HepG2 (cell line): ENCODE data around the gene COL8A1. TPM values are rescaled to one million over a fixed set of nuclear protein-coding genes. Genes with fewer than 3 reads are reported as not detected.

Experiments
- ATAC-seq: fragments of 200-7000 bp; cut with Tn5 transposase; 3 replicates; pipeline ENCODE4 v1.9.1; 2020; ENCODE audit warnings: mild to moderate bottlenecking, moderate library complexity
- BruUV-seq: library from RNA; stranded (reverse); fragments of 400-500 nt; replicated peaks from 2 replicates; lab custom pipeline; 2021; lab: Mats Ljungman, UMichigan
- CTCF ChIA-PET: fragments of 300-600 bp; formaldehyde crosslinking; extraction: SDS; loops from one replicate; lab custom pipeline; 2021; ENCODE audit warnings: low total read pairs, inconsistent platforms, low intra/inter-chr PET ratio; lab: Yijun Ruan, JAX
- POLR2A ChIA-PET: fragments of 350-600 bp; sonication (Branson Sonifier 250); formaldehyde crosslinking; loops from one replicate; lab custom pipeline; 2020; ENCODE audit warnings: antibody characterized with exemption, inconsistent platforms; lab: Yijun Ruan, JAX
- DNase-seq: peaks from one replicate; pipeline ENCODE4 v3.0.0-alpha.2; 2015; ENCODE audit warnings: low spot score
- FAIRE-seq: peaks from 3 replicates; lab custom pipeline; 2011; peaks lifted over from hg19 to GRCh38; lab: Jason Lieb, UNC
- H2AFZ ChIP-seq: one replicate; pipeline ENCODE4 v1.6.1; 2011; ENCODE audit warnings: low read length, inconsistent platforms
- H3K27ac ChIP-seq: fragments of 300-600 bp; 3 replicates; pipeline ENCODE4 v1.8.0; 2011; ENCODE audit warnings: mixed run types, mild to moderate bottlenecking, mixed read lengths, low read length, inconsistent platforms; ENCODE audit not compliant: insufficient read depth; ENCODE audit errors: extremely low read length
- H3K27me3 ChIP-seq, 2 experiments: fragments of 200-600 bp in 1 of 2; 2 replicates in 1 of 2; 3 replicates in 1 of 2; pipeline versions ENCODE4 v1.6.0 to v1.8.0; 2011; ENCODE audit warnings: low read length in 2 of 2, mild to moderate bottlenecking in 2 of 2, moderate library complexity in 2 of 2, inconsistent platforms in 1 of 2; ENCODE audit not compliant: insufficient read depth in 2 of 2, control insufficient read depth in 1 of 2
- H3K36me3 ChIP-seq, 2 experiments: fragments of 200-600 bp in 1 of 2; replicated peaks in 1 of 2; 2 replicates in 1 of 2; 3 replicates in 1 of 2; pipeline versions ENCODE4 v1.5.1 to v1.8.0; 2011; ENCODE audit warnings: low read length in 2 of 2, inconsistent platforms in 1 of 2; ENCODE audit not compliant: insufficient read depth in 2 of 2, control insufficient read depth in 1 of 2
- H3K4me1 ChIP-seq: 2 replicates; pipeline ENCODE4 v1.5.1; 2012; ENCODE audit warnings: low read length, inconsistent platforms; ENCODE audit not compliant: insufficient read depth
- H3K4me2 ChIP-seq: 2 replicates; pipeline ENCODE4 v1.6.0; 2011; ENCODE audit warnings: low read depth, low read length, inconsistent platforms
- H3K4me3 ChIP-seq, 3 experiments: fragments of 200-600 bp in 1 of 3; sonication (generic), shearing (Covaris generic) in 1 of 3; replicated peaks in 1 of 3; 2 replicates each; pipeline ENCODE4 v1.5.1; 2011 to 2016; ENCODE audit warnings: low read length in 3 of 3, inconsistent platforms in 2 of 3, low read depth in 2 of 3, mild to moderate bottlenecking in 2 of 3, control low read depth in 1 of 3, mixed read lengths in 1 of 3; ENCODE audit not compliant: insufficient read depth in 1 of 3
- H3K79me2 ChIP-seq: one replicate; pipeline ENCODE4 v1.6.1; 2011; ENCODE audit warnings: low read length, inconsistent platforms; ENCODE audit not compliant: insufficient read depth
- H3K9ac ChIP-seq: 2 replicates; pipeline ENCODE4 v1.6.0; 2011; ENCODE audit warnings: mild to moderate bottlenecking, low read depth, low read length, inconsistent platforms; ENCODE audit not compliant: insufficient read depth
- H3K9me3 ChIP-seq: 2 replicates; pipeline ENCODE4 v1.5.1; 2012; ENCODE audit warnings: mild to moderate bottlenecking, low read length
- H4K20me1 ChIP-seq: 2 replicates; pipeline ENCODE4 v1.6.0; 2011; ENCODE audit warnings: inconsistent platforms, mild to moderate bottlenecking, low read length, moderate library complexity; ENCODE audit not compliant: insufficient read depth
- CTCF ChIP-seq: sonication (generic); formaldehyde crosslinking; IDR thresholded peaks from 2 replicates; pipeline ENCODE4 v1.5.0; 2020; ENCODE audit warnings: mild to moderate bottlenecking, missing genetic modification reagents, moderate library complexity
- GFI1 ChIP-seq: sonication (generic); formaldehyde crosslinking; IDR thresholded peaks from 2 replicates; pipeline ENCODE4 v1.5.0; 2020; ENCODE audit warnings: missing genetic modification reagents, mild to moderate bottlenecking, borderline replicate concordance
- NFYB ChIP-seq: sonication (generic); formaldehyde crosslinking; IDR thresholded peaks from 2 replicates; pipeline ENCODE4 v1.4.0; 2020; ENCODE audit warnings: missing genetic modification reagents
- RFXAP ChIP-seq: sonication (generic); formaldehyde crosslinking; IDR thresholded peaks from 2 replicates; pipeline ENCODE4 v1.4.0; 2020; ENCODE audit warnings: missing genetic modification reagents, borderline replicate concordance
- RXRB ChIP-seq: IDR thresholded peaks from 2 replicates; pipeline ENCODE4 v1.6.1; 2016; ENCODE audit warnings: borderline replicate concordance, missing genetic modification reagents, missing compliant biosample characterization
- ZMYM4 ChIP-seq: sonication (generic); formaldehyde crosslinking; IDR thresholded peaks from 2 replicates; pipeline ENCODE4 v1.8.1; 2023; ENCODE audit warnings: mild to moderate bottlenecking, missing genetic modification reagents
- WGBS: methylation state at CpG from one replicate; pipeline ENCODE4 v1.1.6; 2017; ENCODE audit warnings: low lambda C conversion rate; 5-methylcytosine and 5-hydroxymethylcytosine counted together
- in situ Hi-C: cut with HindIII; loops from 2 replicates; pipeline ENCODE4 v1.10.0; 2017; ENCODE audit warnings: low pct_unique_long_range_greater_than_20kb; ENCODE audit not compliant: extremely low pct_ligation_motif_present
- intact Hi-C: fragments of 100-400 bp; cut with micrococcal nuclease; formaldehyde crosslinking; loops from one replicate; pipeline ENCODE4 v1.10.0; 2022; ENCODE audit not compliant: unreplicated experiment
- polyA plus RNA-seq, 8 experiments: library from polyadenylated mRNA; depleted of rRNA in 3 of 8; stranded (reverse) in 7 of 8; unstranded in 1 of 8; fragments of >200 nt; fragmentation: Illumina TruSeq in 4 of 8; extraction: Trizol in 4 of 8; gene quantifications; 2 replicates each; pipeline versions ENCODE4 v1.2.1 to v1.2.3, GENCODE V29; 2011 to 2016; ENCODE audit warnings: low read depth in 4 of 8, missing spikeins in 1 of 8, mixed read lengths in 1 of 8; ENCODE audit not compliant: insufficient read depth in 1 of 8
- total RNA-seq, 5 experiments: library from RNA; depleted of rRNA; stranded (reverse); fragments of >200 nt; fragmentation: Illumina TruSeq; extraction: Trizol; gene quantifications; 2 replicates each; pipeline ENCODE4 v1.2.3, GENCODE V29; 2016; ENCODE audit warnings: low read depth in 1 of 5
- TF ChIP-seq, protein P1 (sequence below): fragments of 450-650 bp; IDR thresholded peaks from 2 replicates; pipeline ENCODE4 v1.6.1; 2017; ENCODE audit warnings: mild to moderate bottlenecking

The COL8A1 gene
- total and polyA plus RNA-seq, 2 of the 13 experiments (the other 11 are each of a cell fraction or from before 2014, with no cell fraction given): not detected

DNA sequence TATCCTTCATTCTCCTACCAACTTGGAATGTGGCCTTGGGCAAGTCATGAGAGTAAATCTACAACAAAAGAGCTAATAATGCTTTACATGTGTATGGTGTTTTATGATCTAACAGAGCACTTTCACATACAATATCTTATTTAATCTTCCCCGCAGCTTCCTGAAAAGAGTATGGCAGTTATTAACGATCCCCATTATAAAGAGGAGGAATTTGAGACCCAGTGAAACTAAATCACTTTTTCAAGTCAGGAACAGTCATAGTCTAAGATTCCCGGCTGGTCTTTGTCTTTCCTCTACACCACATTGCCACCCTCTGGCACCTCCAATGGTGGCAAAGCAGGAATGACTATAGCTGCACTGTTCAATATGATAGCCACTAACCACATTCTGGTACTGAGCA lies 109.5 kb downstream of the COL8A1 start:
- ChIA-PET POLR2A (no interaction called here), CTCF (no interaction called here)
- FAIRE-seq (no peak), ATAC-seq (peak; percentile 74), DNase-seq (no peak)
- intact Hi-C loops (no loop called here), in situ Hi-C loops (no loop called here)
- TF ChIP-seq, protein P1, sequence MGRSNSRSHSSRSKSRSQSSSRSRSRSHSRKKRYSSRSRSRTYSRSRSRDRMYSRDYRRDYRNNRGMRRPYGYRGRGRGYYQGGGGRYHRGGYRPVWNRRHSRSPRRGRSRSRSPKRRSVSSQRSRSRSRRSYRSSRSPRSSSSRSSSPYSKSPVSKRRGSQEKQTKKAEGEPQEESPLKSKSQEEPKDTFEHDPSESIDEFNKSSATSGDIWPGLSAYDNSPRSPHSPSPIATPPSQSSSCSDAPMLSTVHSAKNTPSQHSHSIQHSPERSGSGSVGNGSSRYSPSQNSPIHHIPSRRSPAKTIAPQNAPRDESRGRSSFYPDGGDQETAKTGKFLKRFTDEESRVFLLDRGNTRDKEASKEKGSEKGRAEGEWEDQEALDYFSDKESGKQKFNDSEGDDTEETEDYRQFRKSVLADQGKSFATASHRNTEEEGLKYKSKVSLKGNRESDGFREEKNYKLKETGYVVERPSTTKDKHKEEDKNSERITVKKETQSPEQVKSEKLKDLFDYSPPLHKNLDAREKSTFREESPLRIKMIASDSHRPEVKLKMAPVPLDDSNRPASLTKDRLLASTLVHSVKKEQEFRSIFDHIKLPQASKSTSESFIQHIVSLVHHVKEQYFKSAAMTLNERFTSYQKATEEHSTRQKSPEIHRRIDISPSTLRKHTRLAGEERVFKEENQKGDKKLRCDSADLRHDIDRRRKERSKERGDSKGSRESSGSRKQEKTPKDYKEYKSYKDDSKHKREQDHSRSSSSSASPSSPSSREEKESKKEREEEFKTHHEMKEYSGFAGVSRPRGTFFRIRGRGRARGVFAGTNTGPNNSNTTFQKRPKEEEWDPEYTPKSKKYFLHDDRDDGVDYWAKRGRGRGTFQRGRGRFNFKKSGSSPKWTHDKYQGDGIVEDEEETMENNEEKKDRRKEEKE: no peak
- TF ChIP-seq CTCF (CRISPR knock-in tag): peak; percentile 31
- no peak for TF ChIP-seq NFYB (CRISPR knock-in tag)
- no peak for TF ChIP-seq RXRB
- no peak for TF ChIP-seq GFI1 (CRISPR knock-in tag)
- TF ChIP-seq ZMYM4 (CRISPR knock-in tag): no peak
- no peak for TF ChIP-seq RFXAP (CRISPR knock-in tag)
- Histone ChIP-seq H3K36me3 (no peaks in the 10 kb centered on the region), H3K27me3 (no peaks in the 10 kb centered on the region; a peak in 1 of 5 replicates), H3K4me3 (no peak overlapping the region), H2AFZ (no peak overlapping the region), H3K27ac (no peak overlapping the region), H3K9me3 (no peaks in the 10 kb centered on the region), H3K9ac (no peak overlapping the region), H3K79me2 (no peaks in the 10 kb centered on the region), H4K20me1 (no peaks in the 10 kb centered on the region), H3K4me2 (no peak overlapping the region), H3K4me1 (no peaks in the 10 kb centered on the region)
- BruUV-seq: no TSS peak
- 2% methylated on average over 3 of the region's 3 CpGs for WGBS
